Left lobe of liver (tissue), 2 donors: ENCODE data around the gene GNG2. TPM values are rescaled to one million over a fixed set of nuclear protein-coding genes. Genes with fewer than 3 reads are reported as not detected.
"Not testable (repeated sequence)": the region's sequence is repeated elsewhere in the genome, so short reads cannot be mapped to it uniquely, and the experiment has no call there.

Experiments used
- ATAC-seq: fragments of 200-7000 bp; cut with Tn5 transposase; one replicate; pipeline ENCODE4 v1.9.1; 2020; ENCODE audit warnings: mild to moderate bottlenecking, moderate library complexity
- DNase-seq: peaks from one replicate; pipeline ENCODE4 v3.0.0-alpha.2; 2020; ENCODE audit warnings: low spot score
- total RNA-seq: library from RNA; stranded (reverse); gene quantifications from one replicate; pipeline ENCODE4 v1.2.1, GENCODE V29; 2021
- donor health status: DM: no; HTN: no; CAD: no; lungs with moderate emphysema.
- donor health status: DM: no; HTN: yes; CAD: no.

GNG2 gene
- total RNA-seq, 1 donor from 2014 or later = 4.3 TPM

DNA sequence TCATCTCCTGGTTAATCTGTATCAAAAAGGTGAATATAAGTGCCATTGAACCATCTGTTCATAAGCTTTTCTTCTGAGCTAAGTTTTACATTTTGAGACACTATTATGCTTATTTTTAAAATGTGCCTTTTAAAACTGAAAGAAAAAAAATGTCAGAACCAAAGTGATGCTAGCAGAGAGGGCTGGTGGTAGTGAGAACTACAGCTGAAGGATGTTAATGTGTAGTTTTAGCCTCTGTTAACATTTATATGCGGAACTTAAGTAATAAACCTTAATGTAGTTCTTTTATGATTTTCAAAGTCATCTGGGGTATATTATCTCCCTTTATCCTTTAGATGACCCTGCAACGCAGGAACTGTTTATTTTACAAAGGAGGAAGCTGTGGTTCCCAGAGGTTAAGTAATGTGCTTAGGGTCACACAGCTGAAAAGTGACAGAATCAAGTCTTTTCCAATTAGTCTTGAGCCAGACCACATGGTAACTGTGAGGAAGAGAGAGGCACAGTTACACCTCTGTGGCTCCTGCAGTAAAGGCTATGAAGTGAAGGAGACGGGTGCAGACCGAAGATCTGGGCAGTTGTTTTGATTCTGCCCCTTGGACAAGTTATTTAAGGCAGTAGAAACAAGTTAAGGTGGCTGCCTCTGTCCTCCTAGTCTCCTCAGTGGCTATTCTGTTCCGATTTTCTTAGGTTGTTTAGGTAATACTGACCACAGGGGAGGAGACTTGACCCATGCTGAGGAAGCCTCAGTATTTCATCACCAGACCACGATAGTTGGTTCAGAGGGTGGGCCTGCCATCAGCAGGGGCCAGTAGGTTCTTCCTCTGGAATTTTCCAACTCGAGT is 23.9 kb downstream of the GNG2 start:
- peak; percentile 58 for ATAC-seq
- no peak for DNase-seq

DNA sequence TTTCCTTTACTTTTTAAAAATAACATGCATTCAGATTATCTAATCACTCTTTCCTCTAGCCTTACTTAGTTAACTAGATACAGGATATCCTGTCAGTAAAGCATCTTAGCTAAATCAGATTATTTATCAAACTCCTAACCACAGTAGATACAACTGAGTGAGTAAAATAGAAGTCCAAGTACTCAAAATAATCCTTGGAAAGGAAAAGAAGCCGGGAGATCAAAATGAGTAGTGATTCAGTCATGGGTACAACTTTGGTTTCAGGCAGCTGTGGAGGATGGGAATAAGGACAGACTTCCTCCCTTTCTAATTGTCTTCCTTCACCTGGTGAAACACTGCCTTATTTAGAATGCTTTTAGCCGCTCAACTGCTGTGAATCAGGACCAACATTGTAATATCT is 29.4 kb downstream of the GNG2 start:
- ATAC-seq = no peak
- no peak for DNase-seq

DNA sequence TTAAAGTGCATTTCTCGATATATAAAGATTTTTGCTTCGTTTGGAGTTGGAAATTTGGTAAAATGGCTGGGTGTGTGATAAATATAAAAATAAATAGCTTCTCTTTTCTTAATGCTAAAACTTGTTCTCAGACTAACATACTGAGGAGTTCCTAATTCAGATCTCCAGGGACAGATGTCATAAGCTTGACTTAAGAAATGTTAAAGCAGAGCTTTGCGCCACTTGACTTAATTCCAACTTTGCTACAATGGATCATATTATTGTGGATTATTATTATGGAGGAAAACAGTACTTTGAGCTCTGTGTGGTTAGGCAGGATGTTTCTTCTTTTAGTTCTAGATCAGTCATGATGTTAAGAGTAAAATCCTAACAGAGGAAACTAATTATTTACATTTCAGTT is 33.8 kb downstream of the GNG2 start:
- no peak for DNase-seq
- ATAC-seq = no peak

DNA sequence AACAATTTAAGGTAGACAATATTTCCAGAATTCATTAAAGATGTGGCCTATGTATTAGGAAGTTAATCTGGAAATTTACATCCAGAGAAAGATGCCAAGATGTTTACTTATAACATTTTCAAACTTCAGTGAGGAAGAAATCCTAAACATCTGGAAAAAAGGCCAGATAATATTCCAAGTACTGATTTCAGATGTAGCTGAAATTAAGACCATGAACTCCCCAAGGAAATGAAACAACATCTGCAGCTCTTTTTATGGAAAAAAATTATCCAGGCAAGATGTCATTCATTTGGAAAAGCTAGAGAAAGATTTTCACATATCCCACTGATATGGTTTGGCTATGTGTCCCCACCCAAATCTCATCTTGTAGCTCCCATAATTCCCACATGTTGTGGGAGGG is 35.0 kb downstream of the GNG2 start:
- ATAC-seq (no peak), DNase-seq (no peak)

DNA sequence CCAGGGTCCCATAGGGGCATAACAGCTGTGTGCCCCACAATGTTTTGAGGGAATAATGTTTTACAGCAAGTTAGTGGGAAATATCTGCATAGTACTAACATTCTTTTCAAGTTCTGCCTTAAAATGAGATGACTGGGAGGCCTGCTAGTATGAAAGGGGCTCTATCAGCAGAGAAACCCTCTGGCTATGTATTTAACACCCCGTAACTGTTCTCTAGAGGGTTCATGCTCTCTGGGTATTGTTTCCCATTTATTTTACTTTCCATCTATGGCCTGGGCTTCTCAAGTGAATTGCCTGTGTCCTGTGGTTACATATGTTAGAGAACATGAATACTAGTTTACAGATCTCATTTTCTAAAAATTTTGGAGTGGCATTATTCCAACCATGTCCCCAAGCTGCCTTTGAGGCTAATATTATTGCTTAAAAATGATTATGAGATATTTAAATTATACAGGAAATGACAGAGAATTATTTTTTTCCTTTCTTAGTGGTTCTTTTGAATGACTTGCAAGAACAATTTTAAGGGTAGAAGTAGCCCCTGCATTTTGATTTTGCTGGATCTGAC is 37.5 kb downstream of the GNG2 start:
- ATAC-seq (no peak), DNase-seq (no peak)

DNA sequence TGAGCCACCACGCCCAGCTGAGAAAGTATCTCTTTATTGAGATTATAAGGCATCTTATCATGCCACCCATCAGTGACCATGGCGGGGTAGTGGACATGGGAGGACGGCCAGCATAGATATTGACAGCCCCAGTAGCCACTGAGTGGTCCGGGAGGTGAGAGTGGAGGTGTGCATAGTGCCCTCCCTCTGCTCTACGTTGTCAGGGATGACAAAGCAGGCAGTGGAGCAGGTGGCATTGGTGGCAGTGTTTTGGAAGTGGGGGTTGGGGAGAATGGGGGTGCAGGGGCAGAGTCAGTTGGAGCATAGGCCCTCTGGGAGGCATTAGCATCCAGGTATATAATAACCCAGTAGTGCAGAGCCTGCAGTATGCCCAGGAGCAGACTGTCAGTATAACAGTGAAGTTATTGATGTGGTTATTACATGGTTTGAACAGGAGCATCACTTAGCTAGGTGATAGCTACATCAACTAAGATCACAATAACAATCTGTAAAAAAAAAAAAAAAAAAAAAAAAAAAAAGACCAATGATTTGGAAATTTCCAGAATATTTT is 41.1 kb downstream of the GNG2 start:
- no peak for DNase-seq
- ATAC-seq = no peak

DNA sequence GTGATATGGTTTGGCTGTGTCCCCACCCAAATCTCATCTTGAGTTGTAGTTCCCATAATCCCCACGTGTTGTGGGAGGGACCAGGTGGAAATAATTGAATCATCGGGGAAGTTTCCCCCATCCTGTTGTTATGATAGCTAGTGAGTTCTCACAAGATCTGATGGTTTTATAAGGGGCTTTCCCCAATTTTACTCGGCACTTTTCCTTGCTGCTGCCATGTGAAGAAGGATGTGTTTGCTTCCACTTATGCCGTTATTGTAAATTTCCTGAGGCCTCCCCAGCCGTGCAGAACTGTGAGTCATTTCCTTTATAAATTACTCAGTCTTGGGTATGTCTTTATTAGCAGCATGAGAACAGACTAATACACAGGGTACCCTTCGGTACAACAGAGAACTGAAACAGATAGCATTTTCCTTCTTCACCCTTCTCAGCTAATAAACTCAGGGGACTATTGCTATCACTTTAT is 45.3 kb downstream of the GNG2 start:
- ATAC-seq, DNase-seq: not testable (repeated sequence)

DNA sequence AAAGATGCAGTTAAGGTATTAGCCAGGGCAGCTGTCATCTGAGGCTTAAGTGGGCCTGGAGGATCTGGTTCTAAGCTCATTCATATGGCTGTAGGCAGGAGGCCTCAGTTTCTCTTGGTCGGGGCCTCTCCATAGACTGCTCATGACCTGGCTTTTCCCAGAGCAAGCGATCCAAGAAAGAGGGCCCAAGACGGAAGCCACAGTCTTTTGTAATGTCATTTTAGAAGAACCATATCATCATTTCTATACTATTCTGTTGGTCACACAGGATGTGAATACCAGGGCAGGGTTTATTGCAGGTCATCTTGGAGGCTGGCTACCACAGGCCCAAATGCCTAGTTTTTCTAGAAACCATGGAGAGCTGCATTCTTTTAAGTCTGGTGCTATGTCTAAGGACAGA is 47.7 kb downstream of the GNG2 start:
- no peak for ATAC-seq

DNA sequence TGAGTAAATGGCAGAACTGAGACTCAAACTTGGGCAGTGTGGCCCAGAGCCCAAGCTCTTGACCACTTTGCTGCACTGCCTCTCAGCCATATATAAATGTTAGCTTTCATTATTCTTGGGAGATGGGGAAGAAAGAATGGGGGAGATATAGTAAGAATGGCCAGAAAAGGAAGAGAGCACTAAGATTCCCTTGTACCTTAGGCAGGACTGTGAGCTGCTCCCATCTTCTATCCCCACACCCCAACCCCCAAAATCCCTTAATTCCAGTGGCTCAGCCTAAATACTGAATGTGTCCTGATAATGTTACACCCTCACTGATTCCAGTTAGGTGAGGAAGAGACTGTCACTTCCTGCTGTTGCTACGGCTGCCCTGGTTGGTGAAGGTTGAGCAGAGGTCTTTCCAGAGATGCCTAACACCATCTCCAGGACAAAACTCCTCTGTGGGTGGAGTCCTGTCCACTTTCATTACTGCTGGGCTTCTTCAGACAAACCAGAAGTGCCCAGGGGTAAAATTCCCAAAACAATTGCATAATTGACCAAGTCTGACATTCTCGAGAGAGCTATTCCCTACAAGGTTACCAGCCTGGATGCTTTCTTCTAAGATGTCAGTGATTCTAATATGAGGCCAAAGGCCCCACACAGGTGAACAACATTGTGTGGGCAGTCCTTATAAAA is 51.8 kb downstream of the GNG2 start:
- no peak for DNase-seq
- ATAC-seq = no peak

More for the DNA sequence above, 47.7 kb downstream of the GNG2 start:
- no peak for DNase-seq

DNA sequence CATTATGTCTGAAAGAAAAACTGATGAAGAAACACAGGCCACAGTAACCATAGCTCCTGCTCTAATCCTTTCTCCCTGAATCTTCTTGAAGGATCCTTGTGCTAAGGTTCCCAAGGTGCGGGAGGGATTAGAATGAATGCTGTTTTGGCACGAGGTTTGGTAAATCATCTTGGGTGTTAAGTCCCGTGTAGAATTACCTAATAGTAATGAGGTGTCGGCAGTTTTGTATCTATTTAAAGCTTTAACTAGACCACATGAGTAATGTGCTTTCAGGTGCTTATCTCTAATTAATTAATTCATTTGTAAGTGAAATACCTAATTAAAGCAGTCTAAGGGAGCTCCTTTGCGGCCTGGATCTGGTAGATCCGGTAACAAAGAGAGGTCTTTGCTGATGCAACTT is 53.9 kb downstream of the GNG2 start:
- no peak for ATAC-seq
- no peak for DNase-seq

DNA sequence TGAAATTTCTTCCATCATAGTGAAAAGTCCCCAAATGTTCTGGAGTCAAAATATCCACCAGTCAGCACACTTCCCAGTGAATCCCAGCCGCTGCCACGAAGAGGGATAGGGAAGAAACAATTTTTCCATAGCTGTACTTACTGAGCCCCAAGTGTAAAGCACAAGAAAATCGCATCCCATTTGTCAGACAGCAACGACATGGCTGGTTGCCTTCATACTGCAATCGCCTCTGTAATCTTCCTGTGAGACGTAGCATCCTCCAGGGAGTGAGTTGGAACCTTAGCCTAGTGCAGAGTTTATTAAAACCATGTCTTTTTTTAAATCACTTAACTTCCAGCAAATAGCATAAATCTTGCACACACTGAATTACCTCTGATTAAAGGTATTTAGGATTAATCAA is 56.8 kb downstream of the GNG2 start:
- ATAC-seq (no peak), DNase-seq (no peak)

DNA sequence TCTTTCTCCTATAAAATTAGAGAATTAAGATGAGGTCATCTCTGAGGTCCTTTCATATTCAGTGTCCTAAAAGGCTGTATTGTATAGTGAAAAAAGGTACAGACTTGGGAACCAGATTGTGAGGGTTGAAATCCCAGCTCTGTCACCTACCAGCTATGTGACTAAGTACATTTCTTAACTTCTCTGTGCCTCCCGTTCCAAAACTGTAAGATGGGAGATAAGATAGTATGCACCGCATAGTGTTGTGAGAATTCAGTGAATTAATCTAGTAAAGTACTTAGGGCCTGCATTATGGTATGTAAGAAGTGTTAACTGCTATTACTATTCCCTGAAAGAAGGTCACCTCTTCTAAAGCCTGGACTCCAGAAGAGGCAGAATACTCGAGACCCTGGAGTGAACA is 60.6 kb downstream of the GNG2 start:
- DNase-seq = no peak
- ATAC-seq = no peak

DNA sequence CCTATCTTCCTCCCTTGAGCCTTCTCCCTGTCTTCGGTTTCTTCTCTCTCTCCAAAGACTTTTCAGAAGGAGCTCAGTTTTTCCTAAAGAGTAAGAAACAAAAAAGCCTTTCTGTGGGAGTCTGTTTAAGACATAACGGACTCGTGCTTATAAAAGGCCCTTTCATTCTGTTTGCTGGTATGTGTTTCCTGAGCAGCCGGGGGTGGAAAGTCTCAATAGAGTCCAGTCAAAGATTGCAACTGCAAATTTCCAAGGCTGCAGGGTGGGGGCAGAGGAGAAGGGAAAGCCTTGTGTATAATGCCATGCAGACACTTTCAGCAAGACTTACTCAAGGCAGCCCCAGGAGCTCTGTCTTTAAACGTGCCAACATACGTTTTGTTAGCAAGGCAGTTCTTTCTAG is 62.2 kb downstream of the GNG2 start:
- DNase-seq = no peak
- no peak for ATAC-seq

DNA sequence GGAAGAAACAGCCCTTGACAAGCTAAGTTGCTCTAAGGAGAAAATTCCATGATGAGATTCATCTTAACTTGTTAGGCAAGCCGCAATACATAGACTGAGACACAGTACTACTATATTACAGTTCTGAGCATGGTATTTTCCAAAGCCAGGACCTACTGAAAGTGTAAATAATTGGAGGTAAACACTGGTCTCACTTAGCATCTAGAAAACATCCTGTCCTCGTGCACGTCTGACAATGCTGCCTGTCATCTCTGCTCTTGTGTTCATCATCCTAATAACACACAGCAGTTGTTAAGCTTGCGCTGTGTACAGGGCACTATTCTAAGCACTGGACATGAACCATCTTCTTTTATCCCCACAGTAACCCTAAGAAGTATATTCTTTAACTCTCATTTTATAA is 64.2 kb downstream of the GNG2 start:
- ATAC-seq = no peak
- DNase-seq = no peak

DNA sequence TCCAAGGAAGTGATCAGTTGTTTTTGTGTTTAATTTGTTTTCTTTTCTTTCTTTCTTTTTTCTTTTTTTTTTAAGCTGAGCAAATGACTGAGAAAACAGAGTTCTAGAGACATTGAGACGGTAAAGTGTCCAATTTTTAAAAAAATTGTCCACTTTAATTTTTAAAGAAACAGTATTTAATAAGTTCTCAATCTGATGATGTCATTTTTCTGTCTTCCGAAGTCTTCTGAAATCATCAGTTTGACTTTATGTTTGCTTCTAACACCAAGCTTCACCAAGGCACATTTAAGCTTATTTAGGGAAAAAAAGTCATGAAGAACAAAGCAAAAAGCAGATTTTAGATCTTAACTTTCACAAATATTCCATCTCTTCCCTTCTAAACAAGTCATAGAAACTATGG is 65.6 kb downstream of the GNG2 start:
- DNase-seq (no peak), ATAC-seq (no peak)

DNA sequence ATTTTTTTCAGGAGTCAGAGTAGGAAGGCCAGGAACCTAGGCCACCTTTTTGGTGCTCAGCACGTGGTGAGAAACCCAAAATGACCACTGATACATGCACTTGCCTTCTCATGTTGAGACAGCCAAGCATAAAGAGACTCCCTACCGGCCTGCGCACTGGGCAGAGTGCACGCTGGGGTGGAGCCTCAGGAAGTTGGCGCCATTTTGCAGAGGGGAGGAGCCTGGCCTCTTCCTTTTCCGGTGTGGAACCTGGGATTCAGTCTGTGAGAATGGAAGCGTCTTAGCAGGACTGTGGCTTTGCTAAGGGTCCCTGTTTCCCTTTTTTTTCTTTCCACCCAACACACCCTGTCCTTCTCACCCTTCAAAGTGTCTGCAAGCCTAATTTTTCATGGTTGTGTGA is 66.0 kb downstream of the GNG2 start:
- DNase-seq = no peak
- ATAC-seq = no peak

DNA sequence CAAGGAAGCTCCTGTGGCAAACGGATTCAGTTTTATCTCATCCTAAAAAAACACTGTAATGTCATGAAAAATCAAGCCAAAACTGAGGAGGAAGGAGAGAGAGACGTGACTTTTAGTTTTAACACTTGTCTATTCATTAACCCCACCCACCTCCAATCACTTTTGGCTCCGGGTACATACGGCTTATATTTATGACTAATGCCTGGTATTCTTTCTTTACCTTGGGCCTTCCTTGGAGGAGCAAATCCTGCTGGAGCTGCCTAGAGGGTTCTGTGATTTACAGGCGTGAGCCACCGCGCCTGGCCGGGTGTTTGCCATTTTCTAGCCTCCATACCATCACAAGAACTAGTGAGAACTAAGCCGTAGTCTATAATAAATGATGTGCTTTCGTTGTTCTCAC is 68.2 kb downstream of the GNG2 start:
- ATAC-seq (no peak), DNase-seq (no peak)

DNA sequence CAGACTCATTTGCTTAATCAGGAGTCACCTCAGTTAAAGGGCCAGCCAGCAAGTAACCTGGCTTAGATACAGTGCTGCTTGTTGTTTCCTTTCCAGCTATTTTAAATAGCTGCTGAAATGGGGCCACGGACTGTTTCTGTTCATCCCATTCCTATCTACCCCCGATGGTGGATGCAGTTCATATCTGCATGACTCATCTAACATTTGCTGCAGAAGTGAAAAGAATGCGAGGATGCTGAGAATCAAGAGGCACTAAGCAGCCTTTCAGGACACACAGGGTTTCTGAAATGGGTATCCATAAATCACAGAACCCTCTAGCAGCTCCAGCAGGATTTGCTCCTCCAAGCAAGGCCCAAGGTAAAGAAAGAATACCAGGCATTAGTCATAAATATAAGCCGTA is 68.8 kb downstream of the GNG2 start:
- ATAC-seq (no peak), DNase-seq (no peak)

DNA sequence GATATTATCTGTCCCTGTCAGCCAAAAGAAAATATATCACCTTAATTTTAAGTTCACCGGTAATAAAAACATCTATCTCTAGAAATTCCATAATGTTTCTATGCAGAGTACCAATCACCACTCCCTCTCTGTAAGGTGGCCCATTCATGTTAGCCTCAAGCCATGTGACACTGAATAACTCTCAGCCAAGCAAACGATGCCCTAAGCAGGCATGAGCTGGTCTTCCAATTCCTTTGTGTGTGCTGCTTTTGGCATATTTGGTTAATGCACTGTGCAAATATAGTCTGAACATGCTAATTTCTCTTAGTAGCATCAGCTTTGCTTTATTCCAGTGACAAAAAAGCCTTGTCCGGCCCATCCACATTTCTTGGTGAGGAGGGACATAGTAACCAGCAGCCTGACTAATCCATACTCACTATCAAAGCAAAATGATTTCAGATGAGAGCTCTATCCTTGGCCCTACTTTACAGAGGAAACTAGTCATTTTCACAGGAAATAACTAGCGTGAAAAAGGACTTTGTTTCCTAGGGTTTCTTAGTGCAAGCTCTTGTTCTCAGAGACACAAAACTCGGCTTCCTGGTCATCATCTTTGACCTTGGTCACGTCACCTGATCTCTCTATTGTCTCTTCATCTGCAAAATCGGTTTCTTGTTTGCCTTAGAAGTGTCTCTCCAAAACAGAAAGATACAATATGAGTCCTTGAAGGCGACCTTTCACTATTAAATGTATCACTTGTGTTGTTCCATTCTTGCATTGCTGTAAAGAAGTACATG is 69.7 kb downstream of the GNG2 start:
- DNase-seq (no peak), ATAC-seq (no peak)

DNA sequence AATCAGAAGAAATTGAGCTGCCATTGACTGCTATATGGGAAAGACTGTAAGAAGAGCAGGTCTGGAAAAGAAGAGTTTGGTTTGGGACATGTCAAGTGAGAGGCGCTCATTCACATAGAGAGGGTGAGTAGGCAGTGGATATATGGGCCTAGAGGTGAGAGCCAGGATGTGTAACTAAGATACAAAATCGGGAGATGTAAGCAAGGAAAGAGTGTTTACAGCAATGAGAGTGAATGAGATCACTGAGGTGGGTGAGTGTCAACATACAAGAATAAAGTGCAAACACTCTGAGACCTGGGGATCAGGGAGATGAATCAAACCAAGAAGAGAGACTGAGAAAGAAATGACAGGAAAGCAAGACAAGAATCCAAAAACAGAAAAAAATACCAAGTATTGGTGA is 70.9 kb downstream of the GNG2 start:
- DNase-seq (no peak), ATAC-seq (no peak)

DNA sequence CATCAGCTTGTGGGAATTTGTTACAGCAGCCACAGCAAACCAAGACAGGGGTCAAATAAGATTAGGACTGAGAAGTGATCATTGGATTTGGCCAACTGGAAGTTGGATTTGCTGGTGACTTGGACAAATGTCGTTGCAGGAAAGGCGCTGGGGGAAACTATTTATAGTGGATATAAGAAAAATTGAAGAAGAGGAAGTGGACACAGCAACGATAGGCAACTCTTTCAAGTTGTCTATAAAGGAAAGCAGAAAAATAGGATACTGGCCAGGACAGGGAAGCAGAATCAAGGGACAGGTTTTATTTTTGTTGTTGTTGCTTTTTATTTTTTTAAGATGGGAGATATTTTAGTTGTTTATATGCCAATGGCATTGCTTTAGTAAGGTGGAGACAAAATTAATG is 72.8 kb downstream of the GNG2 start:
- no peak for DNase-seq
- ATAC-seq = no peak
